ENCODE data around the gene USP54.

The USP54 gene

GRCh38 chr10:73517166-73517888, 73.8 kb downstream of the USP54 start:
- DNase-seq, result no peak

- no peak for DNase-seq
Observed at GRCh38 chr10:73512207-73512743, 78.9 kb downstream of the USP54 start.

- no peak for DNase-seq
Observed at GRCh38 chr10:73509695-73510094, 81.4 kb downstream of the USP54 start.

- no peak for DNase-seq
Observed at GRCh38 chr10:73506491-73506890, 84.7 kb downstream of the USP54 start.

- DNase-seq, result no peak
Observed at GRCh38 chr10:73506074-73506473, 85.1 kb downstream of the USP54 start.

GRCh38 chr10:73503037-73503436, 88.1 kb downstream of the USP54 start:
- no peak for DNase-seq

- DNase-seq, result no peak
Observed at GRCh38 chr10:73501651-73502050, 89.5 kb downstream of the USP54 start.

GRCh38 chr10:73497623-73498022, 93.5 kb downstream of the USP54 start:
- DNase-seq, result no peak

GRCh38 chr10:73495884-73496674, 95.1 kb downstream of the USP54 start, which contains the start of gene PPP3CB:
TSS of gene PPP3CB (minus strand) at chr10:73496024. CDS start at chr10:73495889, 135 bp downstream.
- peak; percentile 36 for DNase-seq

- peak; percentile 22 for DNase-seq
Observed at GRCh38 chr10:73495226-73495883, 95.8 kb downstream of the USP54 start.

GRCh38 chr10:73494877-73495225, 96.3 kb downstream of the USP54 start:
- DNase-seq, result no peak

GRCh38 chr10:73494213-73494612, 96.9 kb downstream of the USP54 start:
- DNase-seq, result no peak

GRCh38 chr10:73493781-73494180, 97.4 kb downstream of the USP54 start:
- DNase-seq, result no peak

GRCh38 chr10:73486601-73487000, 104.5 kb downstream of the USP54 start:
- no peak for DNase-seq

GRCh38 chr10:73485320-73485719, 105.8 kb downstream of the USP54 start:
- DNase-seq, result no peak

GRCh38 chr10:73480158-73480557, 111.0 kb downstream of the USP54 start:
- no peak for DNase-seq

GRCh38 chr10:73478636-73479035, 112.5 kb downstream of the USP54 start:
- DNase-seq, result no peak

GRCh38 chr10:73471226-73471625, 119.9 kb downstream of the USP54 start:
- no peak for DNase-seq

GRCh38 chr10:73469579-73469978, 121.6 kb downstream of the USP54 start:
- no peak for DNase-seq

- DNase-seq, result no peak
Observed at GRCh38 chr10:73467206-73467605, 123.9 kb downstream of the USP54 start.

GRCh38 chr10:73465978-73466726, 125.0 kb downstream of the USP54 start:
- no peak for DNase-seq

- DNase-seq, result no peak
Observed at GRCh38 chr10:73460897-73461296, 130.2 kb downstream of the USP54 start.

Data from NCI-H1436 treated with DMSO at 0.1 percent for 48 hours (cell line).